T-helper 2 cell treated with Interferon-gamma antibody and Interleukin-4, amounts not matched to agents 5 μg/mL and 100 μg/mL, for 36 hours (primary cell): ENCODE measurements around the gene SHC1.

Experiments
- DNase-seq: peaks from one replicate; pipeline ENCODE4 v3.0.0; 2021; ENCODE audit warnings: low spot score
- H3K27ac Mint-ChIP-seq: one replicate; pipeline ENCODE4 v1.8.0; 2021; ENCODE audit warnings: mild to moderate bottlenecking, mixed read lengths
- H3K27me3 Mint-ChIP-seq: one replicate; pipeline ENCODE4 v1.8.0; 2021; ENCODE audit warnings: low read depth, mixed read lengths
- H3K36me3 Mint-ChIP-seq: one replicate; pipeline ENCODE4 v1.8.0; 2021; ENCODE audit warnings: low read depth, mixed read lengths
- H3K4me1 Mint-ChIP-seq: one replicate; pipeline ENCODE4 v1.8.0; 2021; ENCODE audit warnings: low read depth, mixed read lengths
- H3K4me3 Mint-ChIP-seq: one replicate; pipeline ENCODE4 v1.8.0; 2022; ENCODE audit warnings: mild to moderate bottlenecking, moderate library complexity, mixed read lengths
- H3K9me3 Mint-ChIP-seq: one replicate; pipeline ENCODE4 v1.8.0; 2021; ENCODE audit warnings: mixed read lengths

SHC1 gene

DNA sequence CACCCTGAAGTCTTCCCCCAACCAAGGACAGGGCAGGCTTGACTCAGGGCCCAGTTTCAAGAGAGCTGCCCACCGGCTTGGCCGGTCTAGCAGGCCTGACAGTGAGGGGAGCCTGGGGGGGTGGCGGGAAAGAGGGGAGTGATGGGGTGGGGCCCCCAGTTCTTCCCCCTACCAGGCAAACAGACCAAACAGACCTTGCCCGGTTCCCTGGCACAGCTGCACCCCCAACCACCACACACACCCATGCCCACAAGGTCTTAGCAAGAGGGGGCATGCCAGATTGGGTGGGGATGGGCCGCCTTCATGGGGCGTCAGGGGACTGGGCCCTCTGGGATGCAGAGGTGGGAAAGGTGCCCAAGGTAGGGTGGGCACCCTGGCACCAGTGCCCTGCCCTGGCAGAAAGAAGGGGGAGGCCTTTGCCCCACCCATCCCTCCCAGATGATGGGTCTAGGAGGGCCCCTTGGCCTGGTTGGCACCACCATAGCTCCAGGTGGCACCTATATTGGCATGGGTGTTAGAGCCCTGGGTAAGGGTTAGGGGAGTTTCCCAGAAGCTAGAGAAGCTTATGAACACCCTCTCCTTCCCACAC, 41.0 kb upstream of the SHC1 start:
- H3K27me3 Mint-ChIP-seq = no peaks in the 10 kb centered on the region

DNA sequence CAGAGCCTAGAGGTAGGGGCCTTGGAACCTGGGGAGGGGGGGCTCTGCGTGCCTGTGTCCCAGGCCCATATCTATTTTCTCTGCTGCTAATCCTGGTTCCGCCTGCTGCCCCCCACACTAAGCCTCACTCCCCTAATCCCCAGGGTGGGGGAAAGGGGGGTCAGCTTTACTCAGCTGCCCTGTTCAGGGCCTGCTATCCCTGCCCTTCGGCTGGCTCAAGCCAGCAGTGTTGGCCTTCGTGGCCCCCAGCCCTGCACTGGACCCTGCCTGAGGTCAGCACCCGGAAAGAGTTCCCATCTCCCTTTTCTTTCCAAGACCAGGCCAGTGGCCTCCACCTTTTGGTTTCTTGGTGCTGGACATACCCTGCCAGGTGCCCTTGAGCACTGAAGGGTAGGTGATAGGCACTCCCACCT, 40.5 kb upstream of the SHC1 start:
- no peaks in the 10 kb centered on the region for H3K27me3 Mint-ChIP-seq
- peak overlapping the region; percentile 98 for H3K4me3 Mint-ChIP-seq
- H3K4me1 Mint-ChIP-seq = peaks cover 58% of the 10 kb centered on the region
- peak overlapping the region; percentile 91 for H3K27ac Mint-ChIP-seq
- H3K9me3 Mint-ChIP-seq = no peaks in the 10 kb centered on the region
- no peak for DNase-seq
- H3K36me3 Mint-ChIP-seq = peaks cover 52% of the 10 kb centered on the region

More for the DNA sequence above, 41.0 kb upstream of the SHC1 start:
- DNase-seq = no peak
- Mint-ChIP-seq H3K36me3 (peaks cover 58% of the 10 kb centered on the region), H3K9me3 (no peaks in the 10 kb centered on the region), H3K4me1 (peaks cover 58% of the 10 kb centered on the region), H3K27ac (peak overlapping the region; percentile 91), H3K4me3 (peak overlapping the region; percentile 98)

DNA sequence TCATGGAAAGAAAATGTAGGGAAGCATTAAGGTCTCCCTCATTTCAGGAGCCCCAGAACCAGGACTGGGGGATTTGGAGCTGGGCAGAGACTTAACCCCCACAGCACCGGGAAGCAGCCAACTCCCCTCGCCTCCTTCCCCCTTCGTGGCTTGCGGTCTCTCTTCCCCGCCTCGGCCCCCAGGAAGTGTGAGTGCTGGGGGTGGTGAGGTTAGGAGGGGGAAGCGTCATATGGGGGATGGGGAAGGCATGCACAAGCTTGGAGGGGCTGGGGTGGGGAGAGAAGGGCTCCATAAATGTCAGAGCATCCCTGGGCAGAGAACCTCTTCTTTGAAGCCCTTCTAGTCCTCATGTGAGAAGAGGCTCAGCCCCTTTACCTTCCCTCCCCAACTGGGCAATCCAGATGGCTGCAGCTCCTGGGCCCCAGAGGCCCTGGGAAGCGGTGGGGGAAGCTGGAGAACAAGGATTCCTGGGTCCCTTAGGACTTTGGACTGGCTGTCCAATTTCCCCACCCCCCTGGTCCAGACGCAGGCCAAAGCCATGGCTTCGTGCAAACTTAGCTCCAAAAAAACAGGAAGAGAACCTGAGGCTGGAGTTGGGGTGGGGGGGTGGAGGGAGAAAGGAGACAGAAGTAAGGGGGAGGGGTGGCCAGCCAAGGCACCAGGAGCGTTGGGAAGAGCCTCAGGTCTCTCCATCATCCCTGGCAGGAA, 39.8 kb upstream of the SHC1 start:
- H3K27ac Mint-ChIP-seq = peak overlapping the region; percentile 91
- peaks cover 47% of the 10 kb centered on the region for H3K36me3 Mint-ChIP-seq
- H3K9me3 Mint-ChIP-seq = no peaks in the 10 kb centered on the region
- peak overlapping the region; percentile 98 for H3K4me3 Mint-ChIP-seq
- no peaks in the 10 kb centered on the region for H3K27me3 Mint-ChIP-seq
- DNase-seq = peak; percentile 56
- H3K4me1 Mint-ChIP-seq = peaks cover 58% of the 10 kb centered on the region

DNA sequence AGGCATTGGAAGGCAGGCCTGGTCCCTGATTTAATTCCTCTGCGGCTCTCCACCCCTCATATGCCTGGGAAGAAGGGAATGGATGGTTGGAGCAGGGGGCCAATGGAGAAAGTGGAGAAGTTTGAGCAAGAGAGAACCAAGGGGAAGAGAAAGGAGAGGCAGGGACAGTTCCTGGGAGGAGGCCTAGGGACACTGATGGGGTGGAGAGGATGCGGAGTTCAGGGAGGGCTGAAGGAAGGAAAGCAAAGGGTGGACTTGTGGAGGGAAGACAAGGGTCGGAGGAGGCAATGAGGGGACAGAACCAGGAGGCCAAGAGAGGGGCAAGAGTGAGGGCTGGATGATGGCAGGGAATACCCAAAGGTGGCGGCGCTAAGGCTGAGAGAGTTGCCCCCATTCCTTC, 39.2 kb upstream of the SHC1 start:
- DNase-seq = no peak
- H3K27ac Mint-ChIP-seq = peak overlapping the region; percentile 91
- H3K4me3 Mint-ChIP-seq = peak overlapping the region; percentile 98
- no peaks in the 10 kb centered on the region for H3K27me3 Mint-ChIP-seq
- H3K4me1 Mint-ChIP-seq = peaks cover 61% of the 10 kb centered on the region
- H3K9me3 Mint-ChIP-seq = no peaks in the 10 kb centered on the region
- peaks cover 46% of the 10 kb centered on the region for H3K36me3 Mint-ChIP-seq

DNA sequence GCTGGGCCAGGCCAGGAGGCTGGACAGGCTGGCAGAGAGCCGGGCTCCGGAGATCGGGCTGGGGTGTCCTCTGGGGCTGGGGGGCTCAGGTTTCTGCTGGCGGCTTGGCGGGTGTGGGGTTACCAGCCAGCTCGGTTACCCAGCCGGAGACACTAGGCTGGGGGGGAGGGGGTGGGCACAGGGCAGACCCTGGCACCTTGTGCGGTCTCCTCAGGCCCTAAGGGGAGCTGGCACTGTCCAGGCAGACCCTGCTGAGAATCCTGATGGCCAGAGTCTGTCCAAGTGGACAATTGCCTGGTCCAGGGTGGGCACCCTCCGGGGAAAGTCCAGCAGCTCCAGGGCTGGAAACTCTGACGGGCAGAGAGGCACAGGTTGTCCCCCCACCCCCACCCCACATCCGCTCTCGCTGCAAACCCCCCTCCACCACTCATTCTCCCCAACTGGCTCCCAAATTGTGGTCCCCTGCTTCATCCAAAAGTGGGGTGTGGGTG, 38.7 kb upstream of the SHC1 start:
- Mint-ChIP-seq H3K4me3 (peak overlapping the region; percentile 98), H3K27me3 (no peaks in the 10 kb centered on the region)
- peak; percentile 49 for DNase-seq

DNA sequence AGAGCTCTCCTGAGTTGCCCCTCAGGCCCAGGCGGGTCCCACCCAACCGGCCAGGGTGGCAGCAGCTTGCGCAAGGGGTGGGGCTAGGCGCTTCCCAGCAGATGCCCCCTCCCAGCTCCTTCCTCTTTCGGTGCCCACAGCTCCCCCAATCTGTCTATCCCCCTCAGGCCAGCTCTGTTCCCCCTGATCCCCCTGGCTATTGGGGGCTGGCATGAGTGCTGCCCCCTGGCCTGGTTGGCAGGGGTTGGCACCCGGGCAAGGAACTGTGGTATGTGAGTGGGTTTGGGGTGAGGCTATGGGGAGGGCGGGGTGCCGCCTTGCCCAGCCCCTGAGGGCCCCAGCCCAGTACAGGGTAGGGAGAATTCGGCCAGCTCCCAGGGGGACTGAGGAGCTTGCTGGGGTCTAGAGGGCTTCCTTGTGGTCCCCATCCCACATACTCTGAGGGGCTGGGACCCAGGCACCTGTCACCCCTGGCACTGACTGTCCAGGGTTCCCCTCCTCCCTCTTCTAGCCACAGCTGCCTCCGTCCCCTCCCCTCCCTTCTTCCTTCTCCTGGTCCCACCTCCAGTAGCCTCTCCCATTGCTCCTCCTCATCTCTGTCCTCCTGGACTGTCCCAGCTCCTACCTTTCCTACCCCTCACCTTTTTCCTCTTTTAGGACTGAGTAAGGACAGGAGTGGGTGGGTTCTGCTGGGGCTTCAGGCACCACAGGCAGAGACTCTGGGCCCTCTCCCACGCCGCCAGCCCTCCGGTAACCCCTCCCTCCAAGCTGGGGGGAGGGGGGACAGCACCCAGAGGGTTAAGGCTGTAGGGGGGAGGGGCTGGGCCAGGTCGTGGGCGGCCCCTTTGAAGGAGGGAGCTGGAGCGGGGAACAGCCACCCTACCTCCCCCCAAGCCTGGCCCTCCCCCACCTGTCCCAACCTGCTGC, 37.7 kb upstream of the SHC1 start:
- Mint-ChIP-seq H3K4me3 (peak overlapping the region; percentile 98), H3K4me1 (peaks cover 55% of the 10 kb centered on the region), H3K36me3 (peaks cover 40% of the 10 kb centered on the region), H3K27me3 (no peaks in the 10 kb centered on the region), H3K9me3 (no peaks in the 10 kb centered on the region), H3K27ac (peak overlapping the region; percentile 91)
- peak; percentile 83 for DNase-seq

More for the DNA sequence above, 38.7 kb upstream of the SHC1 start:
- H3K4me1 Mint-ChIP-seq = peaks cover 59% of the 10 kb centered on the region
- H3K36me3 Mint-ChIP-seq = peaks cover 45% of the 10 kb centered on the region
- no peaks in the 10 kb centered on the region for H3K9me3 Mint-ChIP-seq
- peak overlapping the region; percentile 91 for H3K27ac Mint-ChIP-seq

DNA sequence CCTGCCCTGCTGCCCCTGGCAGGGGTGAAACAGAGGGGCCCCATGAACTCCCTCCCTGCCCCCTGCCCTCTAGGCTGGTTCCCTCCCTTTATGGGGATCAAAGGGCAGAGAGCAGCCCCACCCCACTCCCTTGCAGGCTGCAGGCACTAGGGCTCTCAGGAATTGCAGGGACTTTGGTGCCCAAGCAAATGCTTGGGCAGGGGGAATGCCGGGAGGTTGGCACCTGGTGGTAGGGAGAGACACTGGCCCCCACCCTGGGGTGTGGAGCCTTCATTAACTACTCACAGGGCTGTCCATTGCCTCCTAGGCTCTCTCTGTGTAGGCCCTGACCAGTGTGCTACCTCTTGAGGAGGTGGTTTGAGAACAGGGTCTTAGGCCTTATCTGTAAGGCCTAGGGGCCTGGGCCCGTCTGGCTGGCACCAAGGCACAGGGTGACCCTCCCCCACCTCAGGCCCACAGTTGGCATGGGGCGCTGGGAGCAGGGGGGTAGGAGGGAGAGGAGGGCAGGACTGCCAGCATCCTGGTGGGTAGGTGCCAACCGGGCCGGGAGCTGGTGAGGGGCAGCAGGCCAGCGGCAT, 36.8 kb upstream of the SHC1 start:
- H3K36me3 Mint-ChIP-seq = peaks cover 32% of the 10 kb centered on the region
- H3K27ac Mint-ChIP-seq = peak overlapping the region; percentile 68
- DNase-seq = no peak
- no peaks in the 10 kb centered on the region for H3K9me3 Mint-ChIP-seq
- peaks cover 46% of the 10 kb centered on the region for H3K4me1 Mint-ChIP-seq
- H3K4me3 Mint-ChIP-seq = peak overlapping the region; percentile 85
- no peaks in the 10 kb centered on the region for H3K27me3 Mint-ChIP-seq

DNA sequence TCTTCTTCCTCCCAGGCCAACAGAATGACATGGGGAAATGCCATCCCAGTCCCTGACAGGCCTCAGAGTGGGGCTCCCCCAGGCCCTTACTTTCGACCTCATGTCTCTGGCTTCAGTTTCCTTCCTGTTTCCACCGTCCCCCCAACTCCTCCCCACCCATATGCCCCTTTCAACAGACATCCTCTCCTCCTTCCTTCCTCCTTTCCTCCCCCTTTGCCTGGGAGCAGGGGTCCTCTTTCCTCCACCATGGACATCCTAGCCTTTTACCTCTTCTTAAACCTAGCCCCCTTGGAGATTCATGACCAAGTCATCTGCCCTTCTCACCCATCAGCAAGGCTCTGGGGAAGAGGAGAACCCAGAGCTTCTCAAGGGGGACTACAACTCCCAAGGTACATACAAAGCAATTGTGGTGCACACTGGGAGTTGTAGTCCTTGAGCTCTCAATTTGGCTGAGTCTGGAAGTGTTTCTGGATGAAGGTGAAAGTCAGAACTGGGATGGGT, 36.1 kb upstream of the SHC1 start:
- Mint-ChIP-seq H3K9me3 (no peaks in the 10 kb centered on the region), H3K27me3 (no peaks in the 10 kb centered on the region), H3K4me1 (peaks cover 41% of the 10 kb centered on the region), H3K27ac (peak overlapping the region; percentile 96), H3K4me3 (peak overlapping the region; percentile 85), H3K36me3 (peaks cover 28% of the 10 kb centered on the region)
- peak; percentile 43 for DNase-seq

DNA sequence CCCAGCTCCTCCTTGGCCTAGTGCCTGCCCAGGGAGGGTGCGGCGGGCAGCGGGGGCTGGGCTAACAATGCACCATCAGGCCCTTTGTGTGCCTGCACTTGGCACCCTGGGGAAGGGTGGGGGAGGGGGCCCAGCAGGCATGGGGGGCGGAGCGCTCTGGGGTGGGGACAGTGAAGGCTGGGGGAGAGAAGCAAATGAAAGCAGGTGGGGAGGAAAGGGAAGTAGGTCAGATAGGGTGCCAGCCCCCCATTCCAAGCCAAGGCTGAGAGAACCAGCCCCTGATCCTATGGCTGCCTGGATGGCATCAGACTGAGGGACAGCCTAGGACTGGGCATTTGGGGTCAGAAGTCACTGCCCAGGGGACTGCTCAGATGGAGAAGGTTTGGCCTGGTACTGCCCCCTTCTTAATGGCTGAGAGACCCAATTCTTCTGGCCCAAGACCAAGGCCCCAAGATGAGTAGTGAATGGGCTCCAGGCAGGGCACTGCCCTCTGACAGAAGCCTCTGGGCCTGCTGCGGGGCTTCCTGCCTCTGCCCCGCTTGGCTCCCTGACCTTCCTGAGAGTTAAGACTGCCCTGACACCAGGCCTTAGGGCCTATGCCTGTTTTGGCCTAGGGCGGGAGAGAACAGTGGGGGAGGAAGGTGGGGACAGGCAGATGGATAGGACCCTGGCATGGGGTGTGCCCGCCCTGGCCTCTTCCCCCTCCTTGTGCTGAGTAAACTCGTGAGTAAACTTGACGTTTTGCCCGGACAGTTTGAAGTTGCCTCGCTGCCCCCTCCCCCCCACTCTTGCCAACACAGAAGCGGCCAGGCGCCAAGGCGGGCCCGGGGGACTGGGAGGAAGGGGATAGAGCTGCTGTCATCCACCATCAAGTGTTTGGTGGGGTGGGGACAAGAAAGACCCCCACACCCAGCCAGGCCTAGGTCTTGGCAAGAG, 34.8 kb upstream of the SHC1 start:
- no peaks in the 10 kb centered on the region for H3K27me3 Mint-ChIP-seq
- H3K36me3 Mint-ChIP-seq = peaks cover 22% of the 10 kb centered on the region
- peak overlapping the region; percentile 96 for H3K27ac Mint-ChIP-seq
- DNase-seq = no peak
- H3K4me1 Mint-ChIP-seq = peaks cover 37% of the 10 kb centered on the region
- H3K9me3 Mint-ChIP-seq = no peaks in the 10 kb centered on the region
- peak overlapping the region; percentile 85 for H3K4me3 Mint-ChIP-seq

DNA sequence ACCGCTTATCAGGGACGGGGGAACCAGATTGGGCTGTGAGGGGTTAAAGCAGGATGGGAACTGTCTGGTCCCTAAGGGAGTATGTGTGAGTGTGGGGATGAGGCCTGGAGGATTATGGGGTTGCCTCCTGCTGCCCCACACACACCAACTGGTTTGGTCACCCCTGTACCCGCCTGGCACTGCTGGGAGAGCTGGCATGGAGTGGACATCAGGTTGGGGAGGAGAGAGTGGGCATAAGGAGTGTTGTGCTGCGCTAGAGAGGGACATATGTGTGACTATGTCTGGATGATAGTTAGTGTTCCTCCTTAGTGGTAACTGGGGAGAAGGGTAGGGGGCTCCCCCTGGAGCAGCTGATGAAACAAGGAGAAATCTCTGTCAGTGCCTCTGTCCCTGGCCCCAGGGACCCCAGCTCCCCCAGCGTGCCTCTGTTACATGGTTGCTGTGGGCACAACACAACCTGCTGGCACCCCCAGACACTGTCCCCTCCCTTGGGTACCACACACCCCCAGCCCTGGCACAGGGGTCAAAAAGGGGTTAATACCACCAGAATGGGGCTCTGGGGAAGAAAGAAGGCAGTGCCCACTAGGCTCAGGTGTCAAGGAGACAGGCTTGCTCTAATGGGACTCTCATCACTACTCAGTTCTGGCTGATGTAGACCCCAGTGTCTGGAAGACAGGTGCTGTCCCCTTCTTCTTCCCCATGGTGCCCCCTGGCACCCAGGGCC, 34.0 kb upstream of the SHC1 start:
- DNase-seq = no peak
- Mint-ChIP-seq H3K4me3 (peak overlapping the region; percentile 84), H3K9me3 (no peaks in the 10 kb centered on the region), H3K4me1 (peaks cover 39% of the 10 kb centered on the region), H3K27me3 (no peaks in the 10 kb centered on the region), H3K27ac (peak overlapping the region; percentile 91), H3K36me3 (peaks cover 13% of the 10 kb centered on the region)

DNA sequence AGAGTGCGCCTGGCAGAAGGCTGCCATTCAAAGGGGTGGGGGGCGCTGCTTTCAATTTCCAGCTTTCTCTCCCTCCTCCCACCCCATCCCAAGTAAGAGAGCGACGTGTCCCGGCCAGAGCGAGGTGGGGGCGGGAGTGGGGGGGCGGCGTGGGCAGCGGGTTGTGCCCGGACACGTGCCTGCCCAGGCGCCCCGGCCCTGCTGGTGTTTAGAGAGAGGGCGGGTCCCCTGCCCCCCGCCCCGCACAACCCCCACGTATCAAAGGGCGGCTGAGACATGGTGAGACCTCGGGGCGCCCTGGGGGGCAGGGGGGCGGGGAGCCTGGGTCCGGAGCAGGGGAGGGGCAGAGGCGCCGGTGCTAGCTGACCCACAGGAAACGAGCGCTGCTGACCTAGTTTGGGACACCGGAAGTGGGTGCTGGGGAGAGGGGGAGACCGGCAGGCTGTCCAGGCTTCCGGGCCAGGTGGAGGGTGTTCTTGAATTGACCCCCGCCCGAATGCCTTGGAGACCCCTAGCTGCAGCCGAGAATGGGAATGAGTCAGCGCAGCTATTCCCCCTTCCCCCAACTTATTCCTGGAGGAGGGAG, 33.3 kb upstream of the SHC1 start:
- H3K9me3 Mint-ChIP-seq = no peaks in the 10 kb centered on the region
- H3K27me3 Mint-ChIP-seq = no peaks in the 10 kb centered on the region
- H3K4me3 Mint-ChIP-seq = peak overlapping the region; percentile 84
- peaks cover 10% of the 10 kb centered on the region for H3K36me3 Mint-ChIP-seq
- H3K4me1 Mint-ChIP-seq = peaks cover 43% of the 10 kb centered on the region
- no peak for DNase-seq
- peak overlapping the region; percentile 91 for H3K27ac Mint-ChIP-seq

DNA sequence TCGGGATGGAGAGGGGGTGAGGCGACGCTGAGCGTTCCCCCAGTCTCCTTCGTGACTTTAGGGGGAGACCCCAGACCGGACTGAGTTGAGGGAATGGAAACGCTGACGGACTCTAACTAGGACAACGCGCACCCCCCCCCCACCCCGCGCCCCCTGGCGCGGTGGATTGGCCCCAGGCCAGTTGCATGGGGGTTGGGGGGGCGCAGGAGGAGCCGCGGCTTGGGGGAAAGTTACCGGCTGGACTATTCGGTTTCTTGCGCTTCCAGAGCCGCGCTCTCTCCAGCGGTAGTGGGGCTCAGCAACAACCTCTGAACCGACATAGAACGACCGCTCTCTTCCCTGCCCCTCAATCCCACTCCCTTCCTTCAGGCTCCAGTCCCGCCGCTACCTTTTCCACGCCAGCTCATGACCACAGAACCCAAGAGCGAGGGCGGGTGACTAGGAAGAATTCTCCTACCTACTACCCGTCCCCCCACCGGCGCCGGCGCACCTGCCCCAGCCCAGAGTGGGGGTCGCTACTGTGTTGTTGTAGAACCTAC, 32.7 kb upstream of the SHC1 start:
- Mint-ChIP-seq H3K36me3 (peaks cover 7% of the 10 kb centered on the region), H3K27me3 (no peaks in the 10 kb centered on the region), H3K27ac (peak overlapping the region; percentile 91), H3K4me1 (peaks cover 41% of the 10 kb centered on the region), H3K4me3 (peak overlapping the region; percentile 84), H3K9me3 (no peaks in the 10 kb centered on the region)
- DNase-seq = no peak
